ENCODE data around the gene TMED5. TPM values are rescaled to one million over a fixed set of nuclear protein-coding genes. Genes with fewer than 3 reads are reported as not detected.

The TMED5 gene
- total RNA-seq, 4 donors from 2014 or later: 15.0 to 97.3 (median 43.3) TPM

DNA sequence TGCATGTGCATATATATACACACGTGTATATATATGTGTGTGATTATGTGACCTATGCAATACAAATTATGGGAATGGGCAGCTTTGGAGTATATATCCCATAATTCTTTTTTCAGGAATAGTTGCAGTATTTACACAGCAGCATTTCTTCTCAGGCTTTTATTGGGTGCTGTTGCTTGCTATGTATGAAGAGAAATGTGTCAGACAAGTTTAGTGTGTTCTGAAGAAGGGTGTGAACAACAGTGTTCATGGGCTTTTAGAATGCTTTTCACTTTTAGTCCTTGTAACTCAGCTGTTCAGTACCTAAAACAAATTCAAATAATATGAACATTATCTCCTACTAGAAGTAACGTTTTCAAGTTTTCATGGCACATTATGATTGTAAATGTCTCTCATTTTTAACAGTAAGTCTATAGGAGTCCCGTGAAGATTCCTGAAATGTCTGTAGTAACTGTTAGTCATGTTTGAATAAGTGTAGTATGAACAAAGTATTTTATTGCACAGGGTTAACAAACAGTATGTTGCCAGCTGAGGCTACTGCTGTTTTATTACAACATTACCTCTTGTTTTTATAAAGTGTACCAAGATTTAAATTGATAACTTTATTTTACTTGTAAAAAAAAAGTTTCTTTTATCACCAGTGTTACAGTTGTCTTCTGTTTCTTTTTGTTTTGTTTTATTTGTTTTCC is 42.5 kb downstream of the TMED5 start:
- no peaks in the 10 kb centered on the region for H3K27me3 ChIP-seq
- no peak for DNase-seq
- in situ Hi-C loops (cut with MboI; ENCODE audit: low pct_ligation_motif_present in 1 of 4, low pct_unique_long_range_greater_than_20kb in 1 of 4, low sequenced_read_pairs in 3 of 4): no loop called here
- intact Hi-C loops (cut with DNase I; ENCODE audit: low total_unique reads): no loop called here
- no peak for TF ChIP-seq EP300 (IDR thresholded peaks at IDR 0.05; ENCODE audit: low read depth)
- TF ChIP-seq, protein P1, sequence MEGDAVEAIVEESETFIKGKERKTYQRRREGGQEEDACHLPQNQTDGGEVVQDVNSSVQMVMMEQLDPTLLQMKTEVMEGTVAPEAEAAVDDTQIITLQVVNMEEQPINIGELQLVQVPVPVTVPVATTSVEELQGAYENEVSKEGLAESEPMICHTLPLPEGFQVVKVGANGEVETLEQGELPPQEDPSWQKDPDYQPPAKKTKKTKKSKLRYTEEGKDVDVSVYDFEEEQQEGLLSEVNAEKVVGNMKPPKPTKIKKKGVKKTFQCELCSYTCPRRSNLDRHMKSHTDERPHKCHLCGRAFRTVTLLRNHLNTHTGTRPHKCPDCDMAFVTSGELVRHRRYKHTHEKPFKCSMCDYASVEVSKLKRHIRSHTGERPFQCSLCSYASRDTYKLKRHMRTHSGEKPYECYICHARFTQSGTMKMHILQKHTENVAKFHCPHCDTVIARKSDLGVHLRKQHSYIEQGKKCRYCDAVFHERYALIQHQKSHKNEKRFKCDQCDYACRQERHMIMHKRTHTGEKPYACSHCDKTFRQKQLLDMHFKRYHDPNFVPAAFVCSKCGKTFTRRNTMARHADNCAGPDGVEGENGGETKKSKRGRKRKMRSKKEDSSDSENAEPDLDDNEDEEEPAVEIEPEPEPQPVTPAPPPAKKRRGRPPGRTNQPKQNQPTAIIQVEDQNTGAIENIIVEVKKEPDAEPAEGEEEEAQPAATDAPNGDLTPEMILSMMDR (IDR thresholded peaks at IDR 0.05): no peak
- no peak for TF ChIP-seq POLR2A (IDR thresholded peaks at IDR 0.05)
- no peak for TF ChIP-seq POLR2AphosphoS5 (IDR thresholded peaks at IDR 0.05)
- no peak overlapping the region for H3K4me3 ChIP-seq
- H3K9me3 ChIP-seq: no peaks in the 10 kb centered on the region
- peaks cover 0 to 34% (median 12%) of the 10 kb centered on the region in 4 donors for H3K36me3 ChIP-seq
- peak overlapping the region in 3 of 4 donors; percentile 26 to 30 (median 28) for H3K27ac ChIP-seq
- WGBS, 2 donors (ENCODE audit: low coverage in 1 of 2): 27 to 37% methylated on average over 3 of the region's 3 CpGs
- H3K4me1 ChIP-seq: peaks cover 3 to 22% (median 4%) of the 10 kb centered on the region in 4 donors

DNA sequence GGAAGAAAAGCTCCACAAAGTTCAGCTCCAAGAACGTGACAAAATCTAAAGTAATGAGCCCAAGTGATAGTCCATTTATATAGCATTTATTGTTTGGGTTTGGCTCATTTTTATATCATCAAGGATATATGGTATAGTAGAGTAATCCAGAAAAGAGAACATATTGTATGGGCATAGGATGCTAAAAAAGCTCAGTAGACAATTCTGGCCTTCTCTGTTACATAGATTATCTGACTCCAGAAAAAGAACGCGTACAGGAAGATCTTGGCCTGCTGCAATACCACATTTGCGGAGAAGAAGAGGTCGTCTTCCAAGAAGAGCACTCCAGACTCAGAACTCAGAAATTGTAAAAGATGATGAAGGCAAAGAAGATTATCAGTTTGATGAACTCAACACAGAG is 43.8 kb downstream of the TMED5 start:
- in situ Hi-C loops (cut with MboI; ENCODE audit: low pct_ligation_motif_present in 1 of 4, low pct_unique_long_range_greater_than_20kb in 1 of 4, low sequenced_read_pairs in 3 of 4): no loop called here
- H3K27ac ChIP-seq: no peak overlapping the region

DNA sequence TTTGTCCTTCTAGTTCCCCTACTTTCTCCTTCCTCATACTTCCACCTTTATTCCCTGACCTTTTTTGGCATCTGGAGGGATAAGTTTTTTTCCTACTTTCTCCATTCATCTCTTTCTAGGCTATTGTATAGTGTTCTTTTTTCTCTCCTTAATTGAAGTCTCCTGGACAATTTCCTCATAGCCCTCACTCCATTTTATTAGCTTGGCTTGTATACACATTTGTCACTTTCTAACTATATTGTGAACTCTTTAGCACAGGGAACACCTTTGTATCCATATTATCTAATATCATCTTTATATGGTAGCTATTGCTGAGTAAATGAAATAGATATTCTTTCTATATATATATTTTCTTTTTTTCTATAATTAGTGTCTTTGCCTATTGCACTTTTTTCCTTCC is 47.6 kb downstream of the TMED5 start:
- Histone ChIP-seq H3K36me3 (peaks cover 0 to 33% (median 14%) of the 10 kb centered on the region in 4 donors), H3K27ac (no peak overlapping the region), H3K27me3 (no peaks in the 10 kb centered on the region), H3K4me3 (no peak overlapping the region), H3K4me1 (peaks cover 0 to 27% (median 4%) of the 10 kb centered on the region in 4 donors), H3K9me3 (no peaks in the 10 kb centered on the region)
- no peak for DNase-seq
- TF ChIP-seq POLR2A (IDR thresholded peaks at IDR 0.05) (no peak), EP300 (IDR thresholded peaks at IDR 0.05; ENCODE audit: low read depth) (no peak), POLR2AphosphoS5 (IDR thresholded peaks at IDR 0.05) (no peak)
- TF ChIP-seq, protein P1 (IDR thresholded peaks at IDR 0.05): no peak
- in situ Hi-C loops (cut with MboI; ENCODE audit: low pct_ligation_motif_present in 1 of 4, low pct_unique_long_range_greater_than_20kb in 1 of 4, low sequenced_read_pairs in 3 of 4): no loop called here
- intact Hi-C loops (cut with DNase I; ENCODE audit: low total_unique reads): no loop called here

More for the DNA sequence above, 43.8 kb downstream of the TMED5 start:
- Histone ChIP-seq H3K4me3 (no peak overlapping the region), H3K4me1 (peaks cover 3 to 33% (median 4%) of the 10 kb centered on the region in 4 donors), H3K27me3 (no peaks in the 10 kb centered on the region), H3K9me3 (no peaks in the 10 kb centered on the region), H3K36me3 (peaks cover 0 to 40% (median 12%) of the 10 kb centered on the region in 4 donors)
- no peak for TF ChIP-seq POLR2AphosphoS5 (IDR thresholded peaks at IDR 0.05)
- TF ChIP-seq, protein P1 (IDR thresholded peaks at IDR 0.05): no peak
- no peak for TF ChIP-seq EP300 (IDR thresholded peaks at IDR 0.05; ENCODE audit: low read depth)
- TF ChIP-seq POLR2A (IDR thresholded peaks at IDR 0.05): no peak
- WGBS, 2 donors (ENCODE audit: low coverage in 1 of 2): 87 to 93% methylated on average over 5 of the region's 5 CpGs
- intact Hi-C loops (cut with DNase I; ENCODE audit: low total_unique reads): no loop called here
- DNase-seq: no peak

DNA sequence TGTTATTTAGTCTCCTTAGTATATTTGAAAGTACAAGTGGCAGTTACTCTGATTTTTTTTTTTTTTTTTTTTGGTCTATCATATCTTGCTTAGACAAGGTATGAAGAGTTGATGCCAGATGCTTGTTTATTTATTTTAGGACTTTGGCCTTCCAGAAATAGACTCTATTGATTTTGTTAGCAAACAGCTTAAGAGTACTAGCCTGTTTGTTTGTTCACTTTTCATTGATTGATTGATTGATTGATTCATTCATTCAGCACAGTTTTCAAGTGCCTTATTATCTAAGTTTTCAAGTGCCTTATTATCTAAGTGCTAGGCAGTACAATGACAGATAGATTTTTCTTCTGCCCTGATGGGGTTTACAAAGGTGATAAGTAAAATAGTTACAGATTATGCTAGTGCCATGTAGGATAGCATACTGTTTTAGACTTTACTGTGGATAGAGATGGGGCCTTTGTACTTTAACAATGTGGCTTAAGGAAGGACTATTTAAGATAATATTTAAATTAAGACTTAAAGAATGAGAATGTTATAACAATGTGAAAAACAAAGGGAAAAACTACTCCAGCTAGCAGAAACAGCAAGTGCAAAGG is 50.6 kb downstream of the TMED5 start:
- in situ Hi-C loops (cut with MboI; ENCODE audit: low pct_ligation_motif_present in 1 of 4, low pct_unique_long_range_greater_than_20kb in 1 of 4, low sequenced_read_pairs in 3 of 4): no loop called here
- DNase-seq: no peak
- no peak overlapping the region for H3K4me3 ChIP-seq

More for the DNA sequence above, 50.6 kb downstream of the TMED5 start:
- TF ChIP-seq, protein P1 (IDR thresholded peaks at IDR 0.05): no peak
- TF ChIP-seq POLR2A (IDR thresholded peaks at IDR 0.05): no peak
- TF ChIP-seq POLR2AphosphoS5 (IDR thresholded peaks at IDR 0.05): no peak
- no peak for TF ChIP-seq EP300 (IDR thresholded peaks at IDR 0.05; ENCODE audit: low read depth)
- intact Hi-C loops (cut with DNase I; ENCODE audit: low total_unique reads): no loop called here
- H3K36me3 ChIP-seq: peaks cover 0 to 23% (median 8%) of the 10 kb centered on the region in 4 donors
- H3K27ac ChIP-seq: no peak overlapping the region
- no peaks in the 10 kb centered on the region for H3K9me3 ChIP-seq
- H3K27me3 ChIP-seq: no peaks in the 10 kb centered on the region
- H3K4me1 ChIP-seq: peaks cover 0 to 23% (median 0%) of the 10 kb centered on the region in 4 donors

Data from transverse colon (tissue), 4 donors.